HG03457 (cell line): ENCODE measurements around the gene CAMTA1.

ENCODE experiments used
- ATAC-seq: cut with Tn5 transposase; IDR thresholded peaks from one replicate; pipeline ENCODE4 v1.9.1; 2021; ENCODE audit warnings: moderate number of reproducible peaks; ENCODE audit not compliant: unreplicated experiment

The CAMTA1 gene

GRCh38 chr1:7558921-7559869, 773.9 kb downstream of the CAMTA1 start:
- no peak for ATAC-seq

- no peak for ATAC-seq
Observed at GRCh38 chr1:7560128-7560527, 774.9 kb downstream of the CAMTA1 start.

- no peak for ATAC-seq
Observed at GRCh38 chr1:7560601-7561181, 775.4 kb downstream of the CAMTA1 start.

DNA sequence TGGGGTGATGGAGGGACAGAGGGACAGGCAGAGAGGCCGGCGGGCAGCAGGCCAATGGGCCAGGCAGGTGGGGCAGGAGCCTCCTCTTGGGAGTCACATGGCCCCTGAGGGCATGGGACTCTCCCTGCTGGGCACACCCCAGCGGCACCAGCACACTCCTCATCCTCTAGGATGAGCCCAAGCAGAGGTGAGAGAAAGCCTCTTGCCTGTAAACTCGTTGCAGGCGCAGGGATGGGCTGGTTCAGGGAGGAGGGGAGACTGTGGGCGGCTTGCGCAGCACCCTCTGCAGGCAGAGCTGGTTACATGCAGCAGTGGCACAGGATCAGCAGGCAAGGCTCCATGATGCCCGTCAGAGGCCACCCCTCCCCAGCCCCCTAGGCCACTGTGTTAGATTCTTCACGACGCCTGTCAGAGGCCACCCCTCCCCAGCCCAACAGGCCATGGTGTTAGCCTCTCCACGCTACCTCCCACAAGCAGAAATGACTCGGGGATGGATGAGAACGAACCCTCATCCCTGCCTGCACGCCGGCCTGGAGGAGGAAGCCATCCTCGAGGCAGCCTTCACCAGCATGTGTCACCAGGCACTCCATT, 776.2 kb downstream of the CAMTA1 start:
- ATAC-seq: no peak

GRCh38 chr1:7561936-7562728, 776.9 kb downstream of the CAMTA1 start:
- ATAC-seq: no peak

DNA sequence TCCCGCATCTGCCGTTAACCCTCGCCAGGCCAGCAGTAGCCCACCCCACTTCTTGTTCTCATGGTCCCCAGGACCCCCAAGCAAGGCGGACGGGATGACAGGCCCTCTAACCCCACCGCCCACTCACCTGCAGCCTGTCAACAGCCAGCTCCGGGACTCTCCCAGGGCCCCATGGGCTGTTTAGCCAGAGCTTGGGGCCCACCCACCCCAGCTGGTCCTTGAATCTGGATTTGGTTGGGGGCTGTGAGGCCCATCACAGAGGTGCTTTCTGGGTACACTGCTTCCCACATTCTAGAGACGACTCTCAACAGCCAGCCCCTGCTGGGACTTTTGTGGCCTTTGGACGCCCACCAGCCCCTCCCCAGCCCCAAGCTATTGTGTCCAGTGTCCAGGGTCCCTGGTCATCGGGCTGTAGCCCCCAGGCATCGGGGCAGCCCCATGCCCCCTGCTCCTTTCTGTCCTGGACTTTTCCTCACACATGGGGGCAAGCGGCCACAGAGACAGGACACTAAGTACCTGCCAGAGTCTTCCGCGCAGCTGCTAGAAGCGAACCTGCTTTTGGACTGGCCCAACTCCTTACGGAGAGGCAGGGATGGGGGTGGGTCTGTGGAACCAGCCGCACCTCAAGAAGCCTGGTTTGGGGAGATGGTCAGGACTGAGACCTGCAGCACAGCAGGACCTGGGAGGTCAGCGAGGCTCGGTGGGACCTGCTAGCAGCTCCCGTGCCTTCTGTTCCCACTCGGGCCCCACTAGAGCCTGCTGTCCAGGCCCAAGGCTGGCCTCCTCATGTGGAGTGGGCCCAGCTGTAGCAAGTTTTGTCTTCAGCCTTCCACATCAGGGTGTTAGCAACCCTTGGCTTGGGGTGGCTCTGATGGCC, 777.7 kb downstream of the CAMTA1 start:
- ATAC-seq: no peak

- ATAC-seq: no peak
Observed at GRCh38 chr1:7564137-7564536, 778.9 kb downstream of the CAMTA1 start.

DNA sequence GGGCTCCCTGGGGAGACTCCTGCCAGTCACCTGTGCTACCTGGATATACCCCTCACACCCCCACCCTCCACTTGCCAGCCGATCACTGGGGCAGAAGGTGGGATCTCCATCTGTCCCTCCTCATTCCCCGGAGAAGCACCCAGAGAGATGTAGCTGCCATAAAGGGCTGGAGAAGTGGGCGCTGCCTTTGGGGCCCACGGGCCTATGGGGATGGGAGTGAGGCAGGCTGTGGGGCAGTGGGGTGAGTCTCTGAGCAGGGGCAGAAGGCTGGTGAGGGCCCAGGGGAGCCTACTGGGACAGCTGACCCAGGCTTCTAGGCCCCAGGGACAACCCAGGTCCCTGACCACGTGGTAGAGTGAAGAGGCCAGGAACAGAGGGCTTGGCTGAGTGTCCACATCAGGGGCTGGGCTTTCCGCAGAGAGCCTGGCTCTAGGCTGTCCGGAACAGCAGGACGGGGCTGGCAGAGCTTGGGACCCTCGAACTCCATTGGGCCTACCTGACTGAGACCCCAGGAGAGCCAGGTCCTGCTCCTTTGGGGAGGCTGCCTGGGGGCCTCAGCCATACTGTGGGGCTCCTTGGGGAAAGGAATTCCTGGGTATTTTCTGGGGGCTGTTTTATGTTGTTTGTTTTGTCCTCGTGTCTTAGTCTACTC, 780.0 kb downstream of the CAMTA1 start:
- no peak for ATAC-seq

DNA sequence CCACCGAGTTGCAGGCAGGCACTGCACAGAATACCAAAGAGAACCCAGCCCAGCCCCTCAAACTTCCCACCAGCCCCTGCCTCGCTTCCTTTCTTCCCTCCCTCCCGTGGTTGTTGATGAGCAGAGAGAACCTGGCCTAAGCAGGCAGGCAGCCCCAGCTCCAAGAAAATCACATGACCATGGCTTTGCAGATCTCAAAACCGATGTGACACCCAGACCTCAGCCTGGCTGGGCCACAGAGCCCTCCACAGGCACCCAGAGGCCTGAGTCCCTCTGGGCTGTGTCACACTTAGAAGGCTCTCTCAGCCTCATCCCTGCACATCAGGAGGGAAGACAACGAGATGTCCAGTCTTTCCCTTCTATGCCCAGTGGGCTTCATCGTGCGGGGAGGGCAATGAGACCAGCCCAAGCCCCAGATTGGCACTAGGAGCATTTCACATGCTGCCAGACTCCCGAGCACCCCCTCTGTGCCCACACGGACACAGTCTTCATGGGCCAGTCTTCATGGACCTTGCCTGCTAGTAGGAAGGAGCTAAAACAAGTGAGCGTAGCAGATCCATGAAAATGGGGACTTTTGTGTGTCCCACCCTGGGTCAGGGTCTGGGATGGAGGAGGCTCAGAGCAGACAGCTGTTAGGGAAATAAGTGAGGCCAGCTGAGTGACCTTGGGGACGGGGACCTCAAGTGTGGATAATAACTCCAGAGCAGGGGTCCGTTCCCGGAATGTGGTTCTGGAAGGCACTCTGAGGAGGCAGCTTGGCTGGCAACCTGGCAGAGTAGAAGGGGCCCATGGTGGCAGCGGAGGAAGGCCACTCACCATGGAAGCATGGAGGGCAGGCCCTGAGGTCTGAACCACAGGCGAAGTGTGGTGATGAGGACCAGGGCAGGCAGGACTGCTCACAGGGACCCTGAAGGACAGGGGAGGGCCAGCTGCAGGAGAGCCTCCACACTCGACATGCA, 781.4 kb downstream of the CAMTA1 start:
- ATAC-seq: no peak

GRCh38 chr1:7567376-7567775, 782.1 kb downstream of the CAMTA1 start:
- ATAC-seq: no peak

DNA sequence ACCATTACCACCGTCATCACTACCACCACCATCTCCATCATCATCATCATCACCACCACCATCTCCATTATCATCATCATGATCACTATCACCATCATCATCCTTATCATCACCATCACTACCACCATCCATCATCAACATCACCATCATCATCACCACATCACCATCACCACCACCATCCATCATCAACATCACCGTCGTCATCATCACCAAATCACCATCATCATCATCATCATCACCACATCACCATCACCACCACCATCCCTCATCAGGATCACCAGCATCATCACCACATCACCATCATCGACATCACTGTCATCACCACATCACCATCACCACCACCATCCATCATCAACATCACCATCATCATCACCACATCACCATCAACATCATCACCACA, 782.8 kb downstream of the CAMTA1 start:
- no peak for ATAC-seq

GRCh38 chr1:7568901-7569524, 783.8 kb downstream of the CAMTA1 start:
- no peak for ATAC-seq

DNA sequence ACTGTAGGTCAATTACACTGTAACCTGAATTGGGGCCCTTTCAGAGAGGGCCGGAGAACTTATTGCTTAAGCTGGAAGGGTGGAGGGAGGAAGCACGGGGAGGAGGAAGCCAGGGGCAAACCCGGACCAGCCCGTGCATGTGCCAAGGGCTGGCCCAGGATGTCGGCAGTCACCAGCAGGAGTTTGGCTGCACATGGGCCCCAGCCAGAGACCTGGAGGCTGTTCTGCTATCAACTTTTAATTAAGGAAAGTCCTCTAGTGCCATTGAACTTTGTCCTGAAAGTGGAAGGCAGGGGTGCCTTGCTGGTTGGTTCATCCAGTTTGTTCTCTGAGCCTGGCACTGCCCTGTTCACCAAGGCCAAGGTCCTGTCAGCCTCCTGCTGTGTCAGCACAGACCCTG, 785.1 kb downstream of the CAMTA1 start:
- no peak for ATAC-seq

DNA sequence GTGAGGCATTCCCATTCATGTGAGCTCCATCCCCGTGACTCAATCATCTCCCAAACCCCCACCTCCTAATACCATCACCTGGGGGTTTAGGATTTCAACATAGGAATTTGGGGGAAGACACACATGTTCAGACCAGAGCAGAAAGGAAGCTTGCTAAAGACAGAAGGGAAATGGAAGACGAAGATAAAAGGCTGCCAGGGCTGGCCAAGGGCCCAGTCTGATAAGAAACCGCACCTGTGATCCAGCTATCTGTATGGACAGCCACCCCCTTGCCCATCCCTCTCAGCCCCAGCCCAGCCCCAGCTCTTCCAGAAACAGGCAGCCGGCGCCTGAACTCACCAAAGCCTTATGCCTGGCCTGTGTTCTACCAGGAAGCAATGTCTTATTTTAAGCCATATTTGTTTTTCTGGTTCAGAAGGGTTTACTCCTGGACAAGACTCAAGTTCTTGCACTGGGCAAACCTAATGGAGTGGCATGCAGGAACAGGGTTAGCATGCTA, 787.4 kb downstream of the CAMTA1 start:
- no peak for ATAC-seq

- no peak for ATAC-seq
Observed at GRCh38 chr1:7573481-7573880, 788.2 kb downstream of the CAMTA1 start.

DNA sequence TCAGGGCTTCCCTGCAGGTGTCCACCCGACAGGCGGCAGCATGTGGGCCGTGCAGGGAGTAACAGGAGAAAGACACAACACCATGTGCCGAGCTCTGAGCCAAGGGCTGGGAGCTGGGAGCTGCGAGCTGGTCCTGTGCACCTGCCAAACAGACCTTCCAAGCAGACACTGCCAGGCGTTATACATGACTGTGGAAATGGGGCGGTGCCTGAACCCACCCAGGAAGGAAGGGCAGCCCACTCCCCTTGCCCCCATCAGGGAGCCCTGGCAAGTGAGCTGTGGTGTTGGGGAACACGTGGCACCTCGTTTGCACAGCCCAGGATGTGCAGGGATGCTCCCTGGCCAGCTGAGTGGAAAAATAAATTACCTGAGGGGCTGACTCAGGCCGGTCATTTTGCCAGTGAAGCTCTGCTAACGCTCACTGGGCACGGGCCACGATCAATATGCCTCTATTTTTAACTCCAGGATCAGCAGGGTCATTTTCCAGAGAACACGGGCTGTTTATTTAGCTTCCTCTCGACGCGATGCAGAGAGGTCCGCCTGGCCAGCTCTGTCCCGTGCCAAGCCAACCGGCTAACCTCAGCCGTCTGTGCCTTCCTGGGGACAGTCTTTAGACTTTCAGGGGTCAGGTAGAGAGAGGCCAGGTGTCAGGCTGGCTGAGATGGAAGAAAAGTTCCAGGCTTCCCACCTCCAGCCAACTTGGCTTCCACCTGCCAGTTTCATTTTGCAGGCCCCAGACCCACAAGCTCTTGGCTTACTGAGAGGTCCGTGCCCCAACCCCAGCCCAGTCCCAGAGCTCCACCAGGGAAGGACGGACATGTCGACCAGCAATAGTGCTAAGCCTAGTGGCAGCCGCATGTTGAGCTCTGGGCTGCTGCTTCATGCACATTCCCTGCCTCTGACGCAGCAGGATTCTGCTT, 789.1 kb downstream of the CAMTA1 start:
- ATAC-seq: no peak

GRCh38 chr1:7575041-7575400, 789.8 kb downstream of the CAMTA1 start:
- no peak for ATAC-seq
